Astrocyte (in vitro differentiated cells and primary cell): ENCODE measurements around the gene INAVA.

Experiments
- CTCF ChIP-seq: IDR thresholded peaks from 2 replicates; pipeline ENCODE4 v1.5.1; 2011; ENCODE audit warnings: low read depth, mild to moderate bottlenecking, inconsistent platforms, low read length, moderate library complexity; ENCODE audit not compliant: insufficient read depth
- EZH2 ChIP-seq: IDR thresholded peaks from 2 replicates; pipeline ENCODE4 v1.6.1; 2012; ENCODE audit warnings: mild to moderate bottlenecking, low read length, inconsistent platforms; ENCODE audit not compliant: insufficient read depth

- no peak for TF ChIP-seq EZH2
- TF ChIP-seq CTCF: no peak
These were observed 10.1 kb downstream of the INAVA start for GRCh38 chr1:200904772-200905171.
